Measurements from ENCODE around the gene TRERF1.
"Not testable (repeated sequence)": the region's sequence is repeated elsewhere in the genome, so short reads cannot be mapped to it uniquely, and the experiment has no call there.

Gene TRERF1

GRCh38 chr6:42451333-42452170 lies at the start of gene TRERF1:
TSS of gene TRERF1 (minus strand) at chr6:42451926. CDS start at chr6:42269590, 182,336 bp downstream.
- DNase-seq = peak; percentile 82

GRCh38 chr6:42498473-42499128 lies 46.9 kb upstream of the TRERF1 start:
- DNase-seq = peak; percentile 29

- no peak for DNase-seq
Observed at GRCh38 chr6:42493914-42494539, 42.3 kb upstream of the TRERF1 start.

- no peak for DNase-seq
Observed at GRCh38 chr6:42488129-42488528, 36.4 kb upstream of the TRERF1 start.

- DNase-seq = no peak
Observed at GRCh38 chr6:42484261-42484660, 32.5 kb upstream of the TRERF1 start.

GRCh38 chr6:42482174-42482573 lies 30.4 kb upstream of the TRERF1 start:
- no peak for DNase-seq

- no peak for DNase-seq
Observed at GRCh38 chr6:42471714-42472113, 20.0 kb upstream of the TRERF1 start.

- no peak for DNase-seq
Observed at GRCh38 chr6:42471142-42471541, 19.4 kb upstream of the TRERF1 start.

- DNase-seq = no peak
Observed at GRCh38 chr6:42468273-42468672, 16.5 kb upstream of the TRERF1 start.

- peak; percentile 26 for DNase-seq
Observed at GRCh38 chr6:42467651-42468050, 15.9 kb upstream of the TRERF1 start.

- DNase-seq = not testable (repeated sequence)
Observed at GRCh38 chr6:42466470-42466869, 14.7 kb upstream of the TRERF1 start.

- DNase-seq = no peak
Observed at GRCh38 chr6:42462474-42462972, 10.8 kb upstream of the TRERF1 start.

GRCh38 chr6:42460883-42461282 lies 9.2 kb upstream of the TRERF1 start:
- no peak for DNase-seq

- no peak for DNase-seq
Observed at GRCh38 chr6:42459888-42460287, 8.2 kb upstream of the TRERF1 start.

GRCh38 chr6:42454428-42454791 lies 2.7 kb upstream of the TRERF1 start:
- DNase-seq = peak; percentile 55

GRCh38 chr6:42453654-42454427 lies 2.1 kb upstream of the TRERF1 start:
- peak; percentile 63 for DNase-seq

- peak; percentile 94 for DNase-seq
Observed at GRCh38 chr6:42453031-42453653, 1.4 kb upstream of the TRERF1 start.

GRCh38 chr6:42452171-42453030 lies 675 bp upstream of the TRERF1 start:
- DNase-seq = peak; percentile 90

GRCh38 chr6:42450477-42451332 lies 1.0 kb downstream of the TRERF1 start:
- DNase-seq = no peak

GRCh38 chr6:42449917-42450476 lies 1.7 kb downstream of the TRERF1 start:
- DNase-seq = peak; percentile 29
